ENCODE measurements around the gene RIN2. TPM values are rescaled to one million over a fixed set of nuclear protein-coding genes. Genes with fewer than 3 reads are reported as not detected.

Gene RIN2
- total RNA-seq, 3 donors from 2014 or later (not counting 1 experiment from before 2014, with no cell fraction given): 0.72 to 2.7 (median 2.7) TPM

DNA sequence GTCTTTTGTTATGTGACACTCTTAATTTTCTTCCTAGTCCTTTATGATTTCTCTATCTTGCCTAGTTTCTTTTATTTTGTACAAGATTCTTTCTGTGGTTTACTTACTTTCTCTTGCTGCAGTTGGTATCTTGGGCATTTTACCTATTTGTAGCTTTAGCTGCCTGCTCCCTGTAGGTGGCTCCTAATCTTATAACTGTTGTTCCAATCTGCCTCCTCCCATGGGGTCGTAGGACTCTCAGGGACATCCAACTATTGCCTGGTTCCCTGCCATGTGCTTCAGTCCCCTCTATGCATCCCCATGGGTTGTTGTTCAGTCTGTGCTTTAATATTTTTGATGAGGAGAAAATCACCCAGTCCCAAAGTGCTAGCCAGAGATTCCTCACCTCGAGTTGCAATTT lies 31.4 kb downstream of the RIN2 start:
- WGBS (ENCODE audit: insufficient coverage): 81% methylated on average over 2 of the region's 2 CpGs
- no peaks in the 10 kb centered on the region for H3K9me3 ChIP-seq (ENCODE audit: control insufficient read depth, insufficient read depth, low read length)
- DNase-seq (no peak), ATAC-seq (no peak)
- no peak overlapping the region for H3K27ac ChIP-seq (ENCODE audit: low read length)
- peaks cover 9 to 26% of the 10 kb centered on the region in 2 donors for H3K27me3 Mint-ChIP-seq (ENCODE audit: low read depth in 2 of 2)
- no peak overlapping the region for H3K27ac Mint-ChIP-seq
- H3K4me3 ChIP-seq (ENCODE audit: low read length): no peak overlapping the region
- peaks cover 0 to 6% of the 10 kb centered on the region in 2 donors for H3K4me1 Mint-ChIP-seq
- H3K9me3 Mint-ChIP-seq: no peaks in the 10 kb centered on the region
- no peaks in the 10 kb centered on the region for H3K36me3 ChIP-seq (ENCODE audit: control insufficient read depth, insufficient read depth, low read length)
- H3K27me3 ChIP-seq (ENCODE audit: control insufficient read depth, insufficient read depth, low read length): no peaks in the 10 kb centered on the region
- no peaks in the 10 kb centered on the region for H3K4me1 ChIP-seq (ENCODE audit: control insufficient read depth, insufficient read depth, low read length)
- intact Hi-C loops (cut with micrococcal nuclease): no loop called here
- TF ChIP-seq, protein P1, sequence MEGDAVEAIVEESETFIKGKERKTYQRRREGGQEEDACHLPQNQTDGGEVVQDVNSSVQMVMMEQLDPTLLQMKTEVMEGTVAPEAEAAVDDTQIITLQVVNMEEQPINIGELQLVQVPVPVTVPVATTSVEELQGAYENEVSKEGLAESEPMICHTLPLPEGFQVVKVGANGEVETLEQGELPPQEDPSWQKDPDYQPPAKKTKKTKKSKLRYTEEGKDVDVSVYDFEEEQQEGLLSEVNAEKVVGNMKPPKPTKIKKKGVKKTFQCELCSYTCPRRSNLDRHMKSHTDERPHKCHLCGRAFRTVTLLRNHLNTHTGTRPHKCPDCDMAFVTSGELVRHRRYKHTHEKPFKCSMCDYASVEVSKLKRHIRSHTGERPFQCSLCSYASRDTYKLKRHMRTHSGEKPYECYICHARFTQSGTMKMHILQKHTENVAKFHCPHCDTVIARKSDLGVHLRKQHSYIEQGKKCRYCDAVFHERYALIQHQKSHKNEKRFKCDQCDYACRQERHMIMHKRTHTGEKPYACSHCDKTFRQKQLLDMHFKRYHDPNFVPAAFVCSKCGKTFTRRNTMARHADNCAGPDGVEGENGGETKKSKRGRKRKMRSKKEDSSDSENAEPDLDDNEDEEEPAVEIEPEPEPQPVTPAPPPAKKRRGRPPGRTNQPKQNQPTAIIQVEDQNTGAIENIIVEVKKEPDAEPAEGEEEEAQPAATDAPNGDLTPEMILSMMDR (IDR thresholded peaks at IDR 0.05): no peak
- no peak overlapping the region for H3K4me3 Mint-ChIP-seq
- no peaks in the 10 kb centered on the region for H3K36me3 Mint-ChIP-seq

DNA sequence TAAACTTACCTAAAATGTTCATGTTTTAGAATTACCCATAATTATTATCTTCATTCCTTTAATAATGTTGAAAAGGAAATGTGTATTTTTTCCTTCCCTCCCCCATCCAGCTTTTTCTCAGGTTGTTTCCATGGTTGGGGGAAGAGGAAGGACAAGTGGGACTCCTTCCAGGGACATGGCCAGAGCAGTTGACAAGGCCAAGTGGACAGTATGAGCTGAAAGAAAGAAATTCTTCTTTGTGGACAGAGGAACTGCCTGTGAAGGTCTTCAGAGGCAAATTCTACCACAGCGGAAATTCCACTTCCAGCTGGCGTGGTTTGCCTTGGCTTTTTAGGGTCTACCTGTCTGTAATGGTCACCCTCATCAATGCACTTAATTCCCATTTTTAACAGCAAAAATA lies 33.8 kb downstream of the RIN2 start:
- Mint-ChIP-seq H3K4me1 (no peaks in the 10 kb centered on the region), H3K36me3 (no peaks in the 10 kb centered on the region), H3K9me3 (no peaks in the 10 kb centered on the region), H3K4me3 (no peak overlapping the region), H3K27ac (no peak overlapping the region), H3K27me3 (ENCODE audit: low read depth in 2 of 2) (peaks cover 0 to 26% of the 10 kb centered on the region in 2 donors)
- Histone ChIP-seq H3K4me3 (ENCODE audit: low read length) (no peak overlapping the region), H3K4me1 (ENCODE audit: control insufficient read depth, insufficient read depth, low read length) (no peaks in the 10 kb centered on the region), H3K27me3 (ENCODE audit: control insufficient read depth, insufficient read depth, low read length) (no peaks in the 10 kb centered on the region), H3K27ac (ENCODE audit: low read length) (no peak overlapping the region), H3K36me3 (ENCODE audit: control insufficient read depth, insufficient read depth, low read length) (no peaks in the 10 kb centered on the region), H3K9me3 (ENCODE audit: control insufficient read depth, insufficient read depth, low read length) (no peaks in the 10 kb centered on the region)
- intact Hi-C loops (cut with micrococcal nuclease): no loop called here
- TF ChIP-seq, protein P1 (IDR thresholded peaks at IDR 0.05): no peak
- DNase-seq (no peak), ATAC-seq (no peak)
- WGBS (ENCODE audit: insufficient coverage): 97% methylated on average over 2 of the region's 2 CpGs

DNA sequence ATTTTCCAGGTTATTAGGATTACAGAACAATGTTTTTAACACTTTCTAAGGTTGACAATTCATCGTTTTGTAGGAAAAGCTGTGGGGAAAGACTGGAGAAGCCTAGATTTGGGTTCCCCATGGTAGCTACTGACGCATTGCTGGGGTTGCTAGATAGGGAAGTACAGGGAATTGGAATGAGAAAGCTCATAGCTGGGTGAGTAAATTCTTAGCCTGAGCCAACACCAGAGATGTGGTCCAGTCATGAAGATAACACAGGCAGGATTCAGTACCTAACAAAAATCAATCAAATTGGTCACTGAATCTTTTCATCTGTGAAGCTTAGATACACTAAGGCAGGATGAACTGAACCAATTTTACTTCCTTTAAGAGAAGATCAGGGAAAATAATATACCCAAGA lies 35.7 kb downstream of the RIN2 start:
- intact Hi-C loops (cut with micrococcal nuclease): no loop called here

DNA sequence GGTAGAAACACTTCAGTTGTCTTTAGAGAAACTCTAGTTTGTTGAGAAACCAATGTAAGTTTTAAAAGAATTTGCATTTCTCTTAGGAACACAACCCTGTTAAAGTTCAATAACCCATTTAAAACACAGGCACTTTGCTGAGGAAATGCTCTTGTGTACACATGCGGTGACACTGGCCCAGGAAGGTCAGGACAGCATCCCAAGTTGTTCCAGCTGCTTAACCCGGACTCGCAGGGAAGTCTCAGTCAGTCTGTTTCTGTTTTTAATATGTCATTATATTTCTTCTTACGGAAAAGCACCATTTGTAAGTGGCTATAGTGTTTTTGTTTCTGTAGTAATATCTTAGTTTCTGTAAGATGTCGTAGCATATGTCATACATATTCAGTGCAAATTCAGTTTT lies 36.9 kb downstream of the RIN2 start:
- DNase-seq (no peak), ATAC-seq (no peak)
- Histone ChIP-seq H3K9me3 (ENCODE audit: control insufficient read depth, insufficient read depth, low read length) (no peaks in the 10 kb centered on the region), H3K27me3 (ENCODE audit: control insufficient read depth, insufficient read depth, low read length) (no peaks in the 10 kb centered on the region), H3K4me1 (ENCODE audit: control insufficient read depth, insufficient read depth, low read length) (no peaks in the 10 kb centered on the region), H3K4me3 (ENCODE audit: low read length) (no peak overlapping the region), H3K36me3 (ENCODE audit: control insufficient read depth, insufficient read depth, low read length) (no peaks in the 10 kb centered on the region), H3K27ac (ENCODE audit: low read length) (no peak overlapping the region)
- no peak overlapping the region for H3K27ac Mint-ChIP-seq
- WGBS (ENCODE audit: insufficient coverage): 86% methylated on average over 5 of the region's 5 CpGs
- no peaks in the 10 kb centered on the region for H3K9me3 Mint-ChIP-seq
- intact Hi-C loops (cut with micrococcal nuclease): no loop called here
- no peaks in the 10 kb centered on the region for H3K36me3 Mint-ChIP-seq
- TF ChIP-seq, protein P1 (IDR thresholded peaks at IDR 0.05): no peak
- H3K4me3 Mint-ChIP-seq: no peak overlapping the region
- no peaks in the 10 kb centered on the region for H3K4me1 Mint-ChIP-seq
- H3K27me3 Mint-ChIP-seq (ENCODE audit: low read depth in 2 of 2): peaks cover 0 to 19% of the 10 kb centered on the region in 2 donors

More for the DNA sequence above, 35.7 kb downstream of the RIN2 start:
- no peak overlapping the region for H3K27ac Mint-ChIP-seq
- Histone ChIP-seq H3K4me1 (ENCODE audit: control insufficient read depth, insufficient read depth, low read length) (no peaks in the 10 kb centered on the region), H3K4me3 (ENCODE audit: low read length) (no peak overlapping the region), H3K27me3 (ENCODE audit: control insufficient read depth, insufficient read depth, low read length) (no peaks in the 10 kb centered on the region), H3K9me3 (ENCODE audit: control insufficient read depth, insufficient read depth, low read length) (no peaks in the 10 kb centered on the region), H3K36me3 (ENCODE audit: control insufficient read depth, insufficient read depth, low read length) (no peaks in the 10 kb centered on the region), H3K27ac (ENCODE audit: low read length) (no peak overlapping the region)
- no peak for ATAC-seq
- TF ChIP-seq, protein P1 (IDR thresholded peaks at IDR 0.05): no peak
- no peak for DNase-seq
- H3K27me3 Mint-ChIP-seq (ENCODE audit: low read depth in 2 of 2): peaks cover 0 to 26% of the 10 kb centered on the region in 2 donors
- H3K9me3 Mint-ChIP-seq: no peaks in the 10 kb centered on the region
- H3K4me1 Mint-ChIP-seq: no peaks in the 10 kb centered on the region
- H3K4me3 Mint-ChIP-seq: no peak overlapping the region
- 91% methylated on average over 2 of the region's 2 CpGs for WGBS (ENCODE audit: insufficient coverage)
- H3K36me3 Mint-ChIP-seq: no peaks in the 10 kb centered on the region

Data from natural killer cell (primary cell).